MM.1S (cell line): Measurements from ENCODE around the gene STK10.
"Not testable (repeated sequence)": the region's sequence is repeated elsewhere in the genome, so short reads cannot be mapped to it uniquely, and the experiment has no call there.

Experiments
- DNase-seq: peaks from one replicate; pipeline ENCODE4 v3.0.0-alpha.2; 2015
- H2AFZ ChIP-seq: fragments of 300-600 bp; sonication (generic); 2 replicates; pipeline ENCODE4 v1.6.0; 2016; ENCODE audit warnings: antibody characterized with exemption, low read length
- H3F3A ChIP-seq: fragments of 300-600 bp; sonication (generic); 2 replicates; pipeline ENCODE4 v1.6.1; 2016; ENCODE audit warnings: mild to moderate bottlenecking, antibody characterized with exemption, low read length, moderate library complexity, mixed read lengths; ENCODE audit not compliant: insufficient read depth
- H3K27ac ChIP-seq: fragments of 300-600 bp; sonication (generic); 2 replicates; pipeline ENCODE4 v1.5.1; 2016; ENCODE audit warnings: mild to moderate bottlenecking, low read length
- H3K27me3 ChIP-seq: fragments of 300-600 bp; sonication (generic); replicated peaks from 2 replicates; pipeline ENCODE4 v1.6.0; 2016; ENCODE audit warnings: low read length; ENCODE audit not compliant: insufficient read depth
- H3K36me3 ChIP-seq: fragments of 300-600 bp; sonication (generic); replicated peaks from 2 replicates; pipeline ENCODE4 v1.6.1; 2016; ENCODE audit warnings: mild to moderate bottlenecking, low read length, mixed read lengths; ENCODE audit not compliant: insufficient read depth
- H3K4me1 ChIP-seq: fragments of 300-600 bp; sonication (generic); 2 replicates; pipeline ENCODE4 v1.6.1; 2016; ENCODE audit warnings: low read length, mixed read lengths
- H3K4me2 ChIP-seq: fragments of 300-600 bp; sonication (generic); 2 replicates; pipeline ENCODE4 v1.6.0; 2016; ENCODE audit warnings: low read depth, low read length
- H3K4me3 ChIP-seq: fragments of 300-600 bp; sonication (generic); 2 replicates; pipeline ENCODE4 v1.5.1; 2016; ENCODE audit warnings: low read length, mixed read lengths
- H3K79me2 ChIP-seq: fragments of 300-600 bp; sonication (generic); 2 replicates; pipeline ENCODE4 v1.6.1; 2016; ENCODE audit warnings: mixed run types, low read length, mixed read lengths
- H3K9ac ChIP-seq: fragments of 300-600 bp; sonication (generic); 2 replicates; pipeline ENCODE4 v1.6.1; 2016; ENCODE audit warnings: low read length, mixed read lengths
- H3K9me2 ChIP-seq: fragments of 300-600 bp; sonication (generic); replicated peaks from 2 replicates; pipeline ENCODE4 v1.6.1; 2016; ENCODE audit warnings: mild to moderate bottlenecking, low read length, mixed read lengths; ENCODE audit not compliant: insufficient read depth
- H3K9me3 ChIP-seq: fragments of 300-600 bp; sonication (generic); replicated peaks from 2 replicates; pipeline ENCODE4 v1.6.1; 2016; ENCODE audit warnings: mild to moderate bottlenecking, low read length, mixed read lengths; ENCODE audit not compliant: insufficient read depth
- H4K20me1 ChIP-seq: fragments of 300-600 bp; sonication (generic); 2 replicates; pipeline ENCODE4 v1.6.1; 2016; ENCODE audit warnings: mild to moderate bottlenecking, low read length, moderate library complexity, mixed read lengths; ENCODE audit not compliant: insufficient read depth
- CTCF ChIP-seq: fragments of 300-600 bp; sonication (generic); IDR thresholded peaks from 2 replicates; pipeline ENCODE4 v1.5.1; 2016; ENCODE audit warnings: antibody characterized with exemption, low read length, mixed read lengths
- EZH2 ChIP-seq: fragments of 300-600 bp; sonication (generic); optimal IDR thresholded peaks from 2 replicates; pipeline ENCODE3; 2017; ENCODE audit warnings: low read depth, mild to moderate bottlenecking, antibody characterized with exemption, low read length, mixed read lengths
- EZH2phosphoT487 ChIP-seq: fragments of 300-600 bp; sonication (generic); IDR thresholded peaks from 2 replicates; pipeline ENCODE4 v1.6.1; 2018; ENCODE audit warnings: antibody characterized with exemption, low read length

The STK10 gene

GRCh38 chr5:172150514-172151425, 37.3 kb downstream of the STK10 start:
- H2AFZ ChIP-seq, result no peak overlapping the region
- H3K9me3 ChIP-seq, result no peaks in the 10 kb centered on the region
- peaks cover 7% of the 10 kb centered on the region for H3K4me1 ChIP-seq
- no peaks in the 10 kb centered on the region for H3K27me3 ChIP-seq
- H4K20me1 ChIP-seq, result peaks cover 3% of the 10 kb centered on the region; the same call in 1 of the 2 replicates
- H3K4me2 ChIP-seq, result peak overlapping the region; percentile 55
- peak overlapping the region; percentile 65; the same call in 1 of the 2 replicates for H3K27ac ChIP-seq
- H3K4me3 ChIP-seq, result 0 out of 2 replicates have a peak overlapping the region, but pooled peaks have one; percentile 17
- TF ChIP-seq EZH2phosphoT487, result no peak
- TF ChIP-seq EZH2, result no peak
- no peak for TF ChIP-seq CTCF
- H3K79me2 ChIP-seq, result peaks cover 79% of the 10 kb centered on the region
- H3F3A ChIP-seq, result peaks cover 5% of the 10 kb centered on the region; the same call in 1 of the 2 replicates
- H3K9me2 ChIP-seq, result no peaks in the 10 kb centered on the region
- no peak overlapping the region for H3K9ac ChIP-seq
- H3K36me3 ChIP-seq, result 0 out of 2 replicates have a peak, but pooled peaks cover 2% of the 10 kb centered on the region
- DNase-seq, result no peak

DNA sequence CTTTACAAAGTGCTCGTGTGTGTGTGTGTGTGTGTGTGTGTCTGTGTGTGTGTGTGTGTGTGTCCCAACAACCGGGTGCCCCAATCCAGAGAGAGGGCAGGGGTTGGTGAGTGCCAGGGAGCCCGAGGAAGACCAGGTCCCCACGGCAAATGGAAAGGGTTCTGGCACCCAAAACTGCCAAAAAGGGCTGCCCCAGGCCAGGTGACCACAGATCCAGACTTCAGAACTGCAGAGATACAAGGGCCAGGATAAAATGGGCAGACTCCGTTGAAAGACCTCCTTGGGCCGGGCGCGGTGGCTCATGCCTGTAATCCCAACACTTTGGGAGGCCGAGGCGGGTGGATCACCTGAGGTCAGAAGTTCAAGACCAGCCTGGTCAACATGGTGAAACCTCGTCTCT, 38.5 kb downstream of the STK10 start:
- H3F3A ChIP-seq, H3K9me2 ChIP-seq, H3K4me1 ChIP-seq, H3K4me2 ChIP-seq, H3K4me3 ChIP-seq, H2AFZ ChIP-seq, H4K20me1 ChIP-seq, H3K9ac ChIP-seq, H3K36me3 ChIP-seq, H3K27me3 ChIP-seq, H3K9me3 ChIP-seq, H3K27ac ChIP-seq, DNase-seq: not testable (repeated sequence)
- H3K79me2 ChIP-seq, result peaks cover 88% of the 10 kb centered on the region

DNA sequence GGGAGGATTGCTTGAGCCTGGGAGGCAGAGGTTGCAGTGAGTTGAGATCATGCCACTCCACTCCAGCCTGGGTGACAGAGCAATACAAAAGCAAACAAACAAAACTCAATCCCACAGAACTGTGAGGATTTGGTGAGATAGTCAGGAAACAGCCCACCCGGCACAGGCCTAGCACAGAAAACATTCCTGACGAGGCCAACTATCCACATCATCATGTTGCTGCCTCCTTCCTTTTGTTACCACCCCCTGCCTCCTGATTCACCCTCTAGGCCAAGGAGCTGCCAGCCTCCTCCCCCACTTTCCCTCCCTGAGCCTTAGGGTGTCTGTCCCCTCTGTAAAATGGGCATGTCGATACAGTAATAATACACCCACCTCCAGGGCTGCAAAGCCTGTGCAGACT, 39.0 kb downstream of the STK10 start:
- no peaks in the 10 kb centered on the region for H3K27me3 ChIP-seq
- no peak overlapping the region for H3K27ac ChIP-seq
- no peak overlapping the region for H3K9ac ChIP-seq
- no peaks in the 10 kb centered on the region for H3K9me3 ChIP-seq
- no peak overlapping the region for H3K4me3 ChIP-seq
- H3K4me2 ChIP-seq, result no peak overlapping the region
- DNase-seq, result no peak
- peaks cover 5% of the 10 kb centered on the region; the same call in 1 of the 2 replicates for H3F3A ChIP-seq
- TF ChIP-seq CTCF (no peak), EZH2phosphoT487 (no peak), EZH2 (no peak)
- peaks cover 7% of the 10 kb centered on the region for H3K4me1 ChIP-seq
- H2AFZ ChIP-seq, result no peak overlapping the region
- no peaks in the 10 kb centered on the region for H3K9me2 ChIP-seq
- 0 out of 2 replicates have a peak, but pooled peaks cover 2% of the 10 kb centered on the region for H3K36me3 ChIP-seq
- peaks cover under 1% of the 10 kb centered on the region; the same call in 1 of the 2 replicates for H4K20me1 ChIP-seq
- H3K79me2 ChIP-seq, result peaks cover 88% of the 10 kb centered on the region

GRCh38 chr5:172148381-172148780, 39.6 kb downstream of the STK10 start:
- 0 out of 2 replicates have a peak, but pooled peaks cover 2% of the 10 kb centered on the region for H3K36me3 ChIP-seq
- H3K27me3 ChIP-seq, result no peaks in the 10 kb centered on the region
- peaks cover 5% of the 10 kb centered on the region; the same call in 1 of the 2 replicates for H3F3A ChIP-seq
- no peak overlapping the region for H3K9ac ChIP-seq
- no peak overlapping the region for H2AFZ ChIP-seq
- H4K20me1 ChIP-seq, result no peaks in the 10 kb centered on the region
- H3K4me3 ChIP-seq, result no peak overlapping the region
- H3K9me3 ChIP-seq, result no peaks in the 10 kb centered on the region
- DNase-seq, result no peak
- H3K79me2 ChIP-seq, result peaks cover 88% of the 10 kb centered on the region
- peaks cover 7% of the 10 kb centered on the region for H3K4me1 ChIP-seq
- H3K9me2 ChIP-seq, result no peaks in the 10 kb centered on the region
- H3K4me2 ChIP-seq, result no peak overlapping the region
- TF ChIP-seq EZH2, result no peak
- TF ChIP-seq EZH2phosphoT487, result no peak
- TF ChIP-seq CTCF, result no peak
- no peak overlapping the region for H3K27ac ChIP-seq
